Astrocyte of the cerebellum (primary cell): ENCODE data around the gene PPP1R3E.
"Not testable (repeated sequence)": the region's sequence is repeated elsewhere in the genome, so short reads cannot be mapped to it uniquely, and the experiment has no call there.

Source experiments
- DNase-seq: peaks from one replicate; pipeline ENCODE4 v3.0.0-alpha.2; 2011; ENCODE audit warnings: low read depth
- H3K4me3 ChIP-seq: 2 replicates; pipeline ENCODE4 v1.5.1; 2011; ENCODE audit warnings: mild to moderate bottlenecking, low read depth, low read length, moderate library complexity
- CTCF ChIP-seq: IDR thresholded peaks from 2 replicates; pipeline ENCODE4 v1.5.1; 2012; ENCODE audit warnings: low read length, low read depth, moderate library complexity, mild to moderate bottlenecking; ENCODE audit errors: missing control alignments
- in situ Hi-C: cut with HindIII; loops from 2 replicates; pipeline ENCODE4 v1.10.0; 2017; ENCODE audit warnings: low sequenced_read_pairs

Gene PPP1R3E

GRCh38 chr14:23326491-23327332 lies 24.1 kb upstream of the PPP1R3E start:
- no peak overlapping the region for H3K4me3 ChIP-seq
- TF ChIP-seq CTCF, result no peak
- DNase-seq, result no peak
- in situ Hi-C loops, result loop anchor here (5.0 kb wide), 1 partner anchor 41 kb away; the partner anchor contains the start of gene EFS

- in situ Hi-C loops, result loop anchor here (5.0 kb wide), 1 partner anchor 42 kb away; the partner anchor contains the start of gene EFS
- H3K4me3 ChIP-seq, DNase-seq: not testable (repeated sequence)
These were observed 23.1 kb upstream of the PPP1R3E start for GRCh38 chr14:23325746-23326145.

- in situ Hi-C loops, result loop anchor here (5.0 kb wide), 1 partner anchor 42 kb away; the partner anchor contains the start of gene EFS
- no peak for TF ChIP-seq CTCF
- no peak for DNase-seq
- no peak overlapping the region for H3K4me3 ChIP-seq
These were observed 22.3 kb upstream of the PPP1R3E start for GRCh38 chr14:23324993-23325392.

- no peak overlapping the region for H3K4me3 ChIP-seq
- in situ Hi-C loops, result no loop called here
- no peak for TF ChIP-seq CTCF
- DNase-seq, result no peak
These were observed 21.8 kb upstream of the PPP1R3E start for GRCh38 chr14:23324455-23324846.

- H3K4me3 ChIP-seq, result no peak overlapping the region
- in situ Hi-C loops, result no loop called here
- TF ChIP-seq CTCF, result no peak
- no peak for DNase-seq
These were observed 21.3 kb upstream of the PPP1R3E start for GRCh38 chr14:23323838-23324454.

GRCh38 chr14:23322568-23323517 lies 20.2 kb upstream of the PPP1R3E start:
- in situ Hi-C loops, result no loop called here
- no peak for DNase-seq
- peak overlapping the region; percentile 59 for H3K4me3 ChIP-seq
- TF ChIP-seq CTCF, result no peak
